HEK293T (cell line): Measurements from ENCODE around the gene ATP9A.
"Not testable (repeated sequence)": the region's sequence is repeated elsewhere in the genome, so short reads cannot be mapped to it uniquely, and the experiment has no call there.

Experiments
- CTCF ChIA-PET: fragments of 350-600 bp; formaldehyde crosslinking; extraction: SDS; loops from one replicate; lab custom pipeline; 2021; ENCODE audit warnings: antibody characterized with exemption, inconsistent platforms; lab: Yijun Ruan, JAX
- POLR2A ChIA-PET: fragments of 350-600 bp; formaldehyde crosslinking; extraction: SDS; loops from one replicate; lab custom pipeline; 2020; ENCODE audit warnings: antibody characterized with exemption, inconsistent platforms; lab: Yijun Ruan, JAX
- DNase-seq: peaks from one replicate; pipeline ENCODE4 v3.0.0; 2012; ENCODE audit warnings: mixed read lengths; ENCODE audit errors: extremely low spot score
- ARNT ChIP-seq: fragments of 450-650 bp; IDR thresholded peaks from 2 replicates; pipeline ENCODE4 v1.6.1; 2017; ENCODE audit warnings: mild to moderate bottlenecking
- BHLHE40 ChIP-seq: fragments of 450-650 bp; IDR thresholded peaks from 2 replicates; pipeline ENCODE4 v1.6.1; 2016; ENCODE audit warnings: mild to moderate bottlenecking, moderate library complexity, borderline replicate concordance
- CTBP1 ChIP-seq: fragments of 450-650 bp; IDR thresholded peaks from 2 replicates; pipeline ENCODE4 v1.6.1; 2016; ENCODE audit warnings: borderline replicate concordance
- ELF4 ChIP-seq: fragments of 450-650 bp; IDR thresholded peaks from 2 replicates; pipeline ENCODE4 v1.6.1; 2017; ENCODE audit warnings: antibody characterized with exemption
- FOXA1 ChIP-seq: fragments of 450-650 bp; IDR thresholded peaks from 2 replicates; pipeline ENCODE4 v1.6.1; 2016; ENCODE audit warnings: mild to moderate bottlenecking
- FOXK2 ChIP-seq: fragments of 450-650 bp; IDR thresholded peaks from 2 replicates; pipeline ENCODE4 v1.6.1; 2016; ENCODE audit warnings: mild to moderate bottlenecking
- FOXM1 ChIP-seq: fragments of 450-650 bp; IDR thresholded peaks from 2 replicates; pipeline ENCODE4 v1.6.1; 2017; ENCODE audit warnings: mild to moderate bottlenecking, borderline replicate concordance
- HDGF ChIP-seq: fragments of 450-650 bp; IDR thresholded peaks from 2 replicates; pipeline ENCODE4 v1.6.1; 2017; ENCODE audit warnings: antibody characterized with exemption, borderline replicate concordance
- L3MBTL2 ChIP-seq: fragments of 450-650 bp; conservative IDR thresholded peaks from 2 replicates; pipeline ENCODE4 v1.6.1; 2016; ENCODE audit warnings: mild to moderate bottlenecking
- LEF1 ChIP-seq: fragments of 450-650 bp; IDR thresholded peaks from 2 replicates; pipeline ENCODE4 v1.6.1; 2017; ENCODE audit warnings: mild to moderate bottlenecking, borderline replicate concordance
- NFRKB ChIP-seq: fragments of 450-650 bp; IDR thresholded peaks from 2 replicates; pipeline ENCODE4 v1.6.1; 2016; ENCODE audit warnings: mild to moderate bottlenecking, moderate library complexity
- PKNOX1 ChIP-seq: fragments of 450-650 bp; IDR thresholded peaks from 2 replicates; pipeline ENCODE4 v1.6.1; 2016
- SP1 ChIP-seq: fragments of 450-650 bp; IDR thresholded peaks from 2 replicates; pipeline ENCODE4 v1.6.1; 2017
- SUZ12 ChIP-seq: fragments of 450-650 bp; IDR thresholded peaks from 2 replicates; pipeline ENCODE4 v1.6.1; 2016; ENCODE audit warnings: mild to moderate bottlenecking
- TARDBP ChIP-seq: fragments of 450-650 bp; IDR thresholded peaks from 2 replicates; pipeline ENCODE4 v1.6.1; 2016
- ZNF384 ChIP-seq: fragments of 450-650 bp; IDR thresholded peaks from 2 replicates; pipeline ENCODE4 v1.6.1; 2016

Gene ATP9A

GRCh38 chr20:51692806-51693400, 75.3 kb downstream of the ATP9A start:
- TF ChIP-seq ZNF384 (no peak), SP1 (no peak), ARNT (no peak), FOXM1 (no peak), ELF4 (no peak), SUZ12 (no peak), PKNOX1 (no peak), LEF1 (no peak), L3MBTL2 (no peak), FOXA1 (no peak), HDGF (no peak), TARDBP (no peak), NFRKB (no peak), FOXK2 (no peak), CTBP1 (no peak), BHLHE40 (no peak)
- DNase-seq, result no peak
- POLR2A ChIA-PET, result no interaction called here
- CTCF ChIA-PET, result no interaction called here

DNA sequence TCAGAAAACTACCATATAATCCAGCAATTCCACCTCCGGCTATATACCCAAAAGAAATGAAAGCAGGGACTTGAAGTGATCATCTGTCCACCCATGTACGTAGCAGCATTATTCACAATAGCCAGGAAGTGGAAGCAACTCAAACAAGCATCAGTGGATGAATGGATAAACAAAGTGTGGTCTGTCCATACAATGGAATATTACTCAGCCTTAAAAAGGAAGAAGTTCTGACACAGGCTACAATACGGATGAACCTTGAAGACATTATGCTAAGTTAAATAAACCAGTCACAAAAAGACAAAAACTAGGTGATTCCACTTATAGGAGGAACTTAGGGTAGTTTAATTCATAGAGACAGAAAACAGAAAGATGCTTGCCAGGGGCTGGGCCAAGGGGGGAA, 76.5 kb downstream of the ATP9A start:
- TF ChIP-seq NFRKB (no peak), FOXK2 (no peak), ARNT (no peak), LEF1 (no peak), ELF4 (no peak), SUZ12 (no peak), BHLHE40 (no peak), L3MBTL2 (no peak), ZNF384 (no peak), FOXA1 (no peak), HDGF (no peak), TARDBP (no peak), FOXM1 (no peak), SP1 (no peak), CTBP1 (no peak), PKNOX1 (no peak)
- ChIA-PET POLR2A (no interaction called here), CTCF (no interaction called here)
- DNase-seq, result no peak

- TF ChIP-seq FOXA1, result no peak
- no peak for TF ChIP-seq PKNOX1
- POLR2A ChIA-PET, result no interaction called here
- CTCF ChIA-PET, result interaction anchor here (1.5 kb wide), 1 partner anchor 12 kb away, joined by 4 read pairs; no protein-coding TSS in a partner anchor
- no peak for DNase-seq
Observed at GRCh38 chr20:51688600-51689244, 79.5 kb downstream of the ATP9A start.

- no peak for DNase-seq
- ChIA-PET CTCF (no interaction called here), POLR2A (no interaction called here)
- TF ChIP-seq BHLHE40, result no peak
- no peak for TF ChIP-seq SP1
- TF ChIP-seq NFRKB, result no peak
Observed at GRCh38 chr20:51687630-51688029, 80.6 kb downstream of the ATP9A start.

DNA sequence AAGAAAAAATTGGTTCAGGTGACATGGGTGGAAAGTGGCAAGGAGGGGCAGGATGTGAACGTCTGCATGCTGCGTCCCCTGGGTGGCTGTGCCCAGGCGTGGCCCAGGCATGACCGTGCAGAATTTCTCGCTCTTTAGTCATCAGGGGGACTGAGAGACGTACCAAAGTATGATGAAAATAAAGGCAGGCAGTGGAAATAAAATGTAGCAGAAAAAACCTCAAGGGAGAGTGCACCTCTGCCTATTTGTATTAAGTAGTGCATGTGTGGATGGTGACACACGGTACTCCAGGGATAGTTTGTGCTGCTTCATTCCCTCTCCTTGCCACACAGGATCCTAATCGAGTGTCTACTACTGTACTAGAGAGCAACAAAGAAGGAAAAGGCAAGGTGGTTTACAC, 81.1 kb downstream of the ATP9A start:
- DNase-seq, result no peak
- no peak for TF ChIP-seq HDGF
- ChIA-PET POLR2A (no interaction called here), CTCF (no interaction called here)

- DNase-seq, result not testable (repeated sequence)
- CTCF ChIA-PET, result interaction anchor here (0.7 kb wide), 1 partner anchor 375 kb away, joined by 4 read pairs; no protein-coding TSS in a partner anchor
Observed at GRCh38 chr20:51685494-51685893, 82.7 kb downstream of the ATP9A start.

DNA sequence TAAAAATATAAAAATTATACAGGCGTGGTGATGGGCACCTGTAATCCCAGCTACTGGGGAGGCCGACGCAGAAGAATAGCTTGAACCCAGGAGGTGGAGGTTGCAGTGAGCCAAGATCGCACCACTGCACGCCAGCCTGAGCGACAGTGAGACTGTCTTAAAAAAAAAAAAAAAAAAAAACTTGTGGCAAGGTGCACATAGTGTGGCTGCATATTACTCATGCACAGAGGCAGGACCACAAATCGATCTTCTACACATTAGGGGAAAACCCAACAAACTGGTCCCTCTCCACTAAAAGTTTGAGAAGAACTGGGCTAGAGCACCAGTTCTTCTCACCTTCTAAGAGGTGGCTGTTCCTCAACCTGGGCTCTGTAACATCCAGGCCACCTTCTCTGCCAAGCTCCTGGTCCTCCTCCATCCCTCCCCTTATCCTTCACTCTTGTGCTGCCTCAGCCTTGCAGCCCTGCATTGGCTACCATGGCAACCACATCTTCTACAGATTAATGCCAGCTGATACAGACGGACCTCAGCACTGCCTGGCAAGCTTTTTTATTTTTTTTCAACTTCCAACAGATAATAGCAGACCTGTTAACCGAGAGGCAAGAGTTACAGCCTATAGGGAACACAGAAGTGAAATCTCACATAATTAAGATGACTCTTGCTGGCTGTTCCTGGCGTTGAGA, 88.0 kb downstream of the ATP9A start:
- TF ChIP-seq FOXA1 (no peak), ELF4 (no peak), ARNT (no peak), SUZ12 (no peak), ZNF384 (no peak), NFRKB (no peak), LEF1 (no peak), BHLHE40 (no peak), TARDBP (no peak)
- ChIA-PET POLR2A (no interaction called here), CTCF (no interaction called here)
- no peak for DNase-seq

More at GRCh38 chr20:51685494-51685893, 82.7 kb downstream of the ATP9A start:
- POLR2A ChIA-PET, result not testable (repeated sequence)
